SH-SY5Y (cell line): ENCODE results near the gene MSH4.

Experiments
- GATA2 ChIP-seq: IDR thresholded peaks from 2 replicates; pipeline ENCODE4 v1.6.1; 2011; ENCODE audit warnings: mild to moderate bottlenecking, low read depth, low read length
- GATA3 ChIP-seq: IDR thresholded peaks from 2 replicates; pipeline ENCODE4 v1.6.1; 2011; ENCODE audit warnings: low read depth, mild to moderate bottlenecking, low read length, moderate library complexity

- no peak for TF ChIP-seq GATA3
- TF ChIP-seq GATA2: no peak
Measured at GRCh38 chr1:75812065-75812464, 15.4 kb downstream of the MSH4 start.
